Retinal pigment epithelial cell (primary cell): ENCODE measurements around the gene MGA.
"Not testable (repeated sequence)": the region's sequence is repeated elsewhere in the genome, so short reads cannot be mapped to it uniquely, and the experiment has no call there.

ENCODE experiments used
- DNase-seq: peaks from one replicate; pipeline ENCODE4 v3.0.0-alpha.2; 2010; ENCODE audit warnings: low read depth
- H3K4me3 ChIP-seq: 2 replicates; pipeline ENCODE4 v1.5.1; 2011; ENCODE audit warnings: mild to moderate bottlenecking, low read length, control low read depth, moderate library complexity
- TF ChIP-seq, protein P1 (sequence below): conservative IDR thresholded peaks from 2 replicates; pipeline ENCODE4 v1.5.1; 2011; ENCODE audit warnings: low read depth, low read length, control low read depth, inconsistent platforms

The MGA gene

DNA sequence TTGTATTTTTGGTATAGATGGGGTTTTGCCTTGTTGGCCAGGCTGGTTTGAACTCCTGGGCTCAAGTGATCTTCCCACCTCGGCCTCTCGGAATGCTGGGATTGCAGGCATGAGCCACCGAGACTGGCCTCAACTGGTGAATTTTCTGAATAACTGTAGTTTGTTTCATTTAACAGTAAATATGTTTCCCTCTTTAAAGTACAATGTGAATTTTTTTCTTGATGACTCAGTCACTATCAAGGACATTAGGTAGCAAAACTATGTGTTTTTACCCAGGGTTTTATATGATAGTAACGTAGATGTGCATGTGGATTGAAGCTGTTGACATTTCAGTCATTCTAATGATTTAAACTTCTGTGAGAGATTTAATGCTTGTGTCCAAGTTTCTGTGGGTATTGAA, 73.9 kb downstream of the MGA start:
- TF ChIP-seq, protein P1, sequence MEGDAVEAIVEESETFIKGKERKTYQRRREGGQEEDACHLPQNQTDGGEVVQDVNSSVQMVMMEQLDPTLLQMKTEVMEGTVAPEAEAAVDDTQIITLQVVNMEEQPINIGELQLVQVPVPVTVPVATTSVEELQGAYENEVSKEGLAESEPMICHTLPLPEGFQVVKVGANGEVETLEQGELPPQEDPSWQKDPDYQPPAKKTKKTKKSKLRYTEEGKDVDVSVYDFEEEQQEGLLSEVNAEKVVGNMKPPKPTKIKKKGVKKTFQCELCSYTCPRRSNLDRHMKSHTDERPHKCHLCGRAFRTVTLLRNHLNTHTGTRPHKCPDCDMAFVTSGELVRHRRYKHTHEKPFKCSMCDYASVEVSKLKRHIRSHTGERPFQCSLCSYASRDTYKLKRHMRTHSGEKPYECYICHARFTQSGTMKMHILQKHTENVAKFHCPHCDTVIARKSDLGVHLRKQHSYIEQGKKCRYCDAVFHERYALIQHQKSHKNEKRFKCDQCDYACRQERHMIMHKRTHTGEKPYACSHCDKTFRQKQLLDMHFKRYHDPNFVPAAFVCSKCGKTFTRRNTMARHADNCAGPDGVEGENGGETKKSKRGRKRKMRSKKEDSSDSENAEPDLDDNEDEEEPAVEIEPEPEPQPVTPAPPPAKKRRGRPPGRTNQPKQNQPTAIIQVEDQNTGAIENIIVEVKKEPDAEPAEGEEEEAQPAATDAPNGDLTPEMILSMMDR: no peak
- DNase-seq: no peak
- no peak overlapping the region for H3K4me3 ChIP-seq

DNA sequence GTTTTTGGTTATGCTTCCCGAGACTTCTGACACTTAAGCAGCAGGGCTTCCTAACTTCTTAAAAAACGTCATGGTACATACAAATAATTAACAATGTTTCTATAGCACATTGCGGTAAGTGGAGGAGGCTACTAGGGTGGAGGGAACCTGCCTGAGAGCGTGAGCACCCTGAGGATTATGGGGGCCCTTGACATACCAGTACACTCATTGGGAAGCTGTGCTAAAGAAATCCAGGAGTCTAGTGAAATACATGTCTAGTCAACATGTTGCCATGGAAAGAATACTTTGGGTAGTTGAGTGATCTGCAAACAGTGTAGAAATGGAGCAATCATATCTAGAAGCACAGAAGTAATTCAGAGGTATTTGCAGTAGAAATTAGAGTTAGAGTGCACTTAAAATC, 74.8 kb downstream of the MGA start:
- TF ChIP-seq, protein P1: no peak
- H3K4me3 ChIP-seq: no peak overlapping the region

DNA sequence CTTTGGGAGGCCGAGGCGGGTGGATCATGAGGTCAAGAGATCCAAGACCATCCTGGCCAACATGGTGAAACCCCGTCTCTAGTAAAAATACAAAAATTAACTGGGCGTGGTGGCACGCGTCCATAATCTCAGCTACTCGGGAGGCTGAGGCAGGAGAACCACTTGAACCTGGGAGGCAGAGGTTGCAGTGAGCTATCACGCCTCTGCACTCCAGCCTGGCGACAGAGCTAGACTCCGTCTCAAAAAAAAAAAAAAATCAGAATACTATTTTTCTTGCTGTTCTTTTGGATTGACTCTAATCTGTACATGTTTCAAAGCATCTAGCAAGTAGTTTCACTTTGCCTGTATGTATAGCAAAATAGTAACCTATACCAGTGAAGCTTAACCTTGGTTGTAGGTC, 75.3 kb downstream of the MGA start:
- DNase-seq, H3K4me3 ChIP-seq: not testable (repeated sequence)

More for the DNA sequence above, 74.8 kb downstream of the MGA start:
- no peak for DNase-seq

DNA sequence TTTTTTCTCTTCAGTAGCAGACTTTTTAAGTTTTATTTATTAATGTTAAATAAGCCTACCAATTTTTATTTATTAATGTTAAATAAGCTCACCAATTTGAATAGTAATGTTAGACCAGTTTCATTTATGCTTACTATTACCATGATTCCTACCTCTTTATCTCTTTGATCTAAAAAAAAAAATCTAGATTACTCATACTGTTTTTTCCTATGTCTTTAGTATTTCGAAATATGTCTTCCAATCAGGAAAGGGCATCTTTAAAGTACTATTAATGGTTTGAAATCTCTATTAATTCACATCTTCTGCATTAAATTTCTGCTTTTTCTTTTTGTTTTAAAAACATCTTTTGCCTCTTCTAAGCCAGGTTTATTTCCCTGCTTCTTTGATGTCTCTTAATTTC, 86.6 kb downstream of the MGA start:
- H3K4me3 ChIP-seq: no peak overlapping the region
- DNase-seq: no peak
- TF ChIP-seq, protein P1: no peak

DNA sequence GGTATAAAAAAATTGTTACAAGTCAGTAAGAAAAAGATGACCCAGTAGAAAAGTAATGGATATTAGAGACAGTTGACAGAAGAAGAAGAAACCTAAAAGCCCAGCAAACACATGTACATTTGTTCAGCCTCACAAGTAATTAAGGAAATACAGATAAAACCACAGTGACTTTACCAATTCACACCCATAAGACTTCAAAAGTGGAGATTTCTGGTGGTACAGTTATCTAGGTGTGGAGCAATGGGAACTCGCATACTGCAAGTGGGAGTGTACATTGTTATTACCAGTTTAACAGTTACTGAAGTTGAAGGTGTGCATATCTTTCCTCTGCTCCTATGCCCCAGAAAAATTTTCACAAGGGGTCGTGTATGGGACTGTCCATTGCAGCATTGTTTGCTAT, 96.0 kb downstream of the MGA start:
- TF ChIP-seq, protein P1: no peak
- DNase-seq: no peak

DNA sequence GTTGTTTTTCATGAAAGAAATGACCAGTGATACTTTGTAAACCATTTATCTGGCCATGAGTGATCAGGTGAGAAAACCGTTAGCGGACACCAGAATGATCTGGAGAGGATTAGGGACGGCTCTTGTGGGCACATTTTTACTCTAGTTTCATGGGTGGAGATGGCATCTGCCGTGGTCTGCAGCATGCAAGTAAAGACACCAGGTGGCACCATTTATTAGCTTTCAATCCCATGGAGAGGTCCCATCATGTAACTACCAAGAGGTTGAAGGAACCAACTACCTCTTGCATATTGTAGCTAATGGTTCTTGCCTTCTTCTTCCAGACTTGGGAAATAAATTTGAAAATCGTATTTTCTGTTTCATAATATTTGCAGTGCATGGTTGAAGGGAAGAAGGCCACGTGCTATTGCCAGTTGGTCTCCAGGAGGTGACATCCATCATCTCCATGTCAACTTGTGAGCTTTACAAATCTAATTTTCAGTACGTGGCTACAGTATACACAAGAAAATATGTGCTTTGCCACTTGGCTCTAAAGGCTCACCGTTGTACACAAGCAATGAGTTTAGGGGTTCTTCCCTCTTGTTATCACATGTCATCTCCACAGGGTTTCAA, 112.6 kb downstream of the MGA start:
- no peak overlapping the region for H3K4me3 ChIP-seq
- no peak for DNase-seq
- TF ChIP-seq, protein P1: peak; percentile 81

More for the DNA sequence above, 96.0 kb downstream of the MGA start:
- no peak overlapping the region for H3K4me3 ChIP-seq

DNA sequence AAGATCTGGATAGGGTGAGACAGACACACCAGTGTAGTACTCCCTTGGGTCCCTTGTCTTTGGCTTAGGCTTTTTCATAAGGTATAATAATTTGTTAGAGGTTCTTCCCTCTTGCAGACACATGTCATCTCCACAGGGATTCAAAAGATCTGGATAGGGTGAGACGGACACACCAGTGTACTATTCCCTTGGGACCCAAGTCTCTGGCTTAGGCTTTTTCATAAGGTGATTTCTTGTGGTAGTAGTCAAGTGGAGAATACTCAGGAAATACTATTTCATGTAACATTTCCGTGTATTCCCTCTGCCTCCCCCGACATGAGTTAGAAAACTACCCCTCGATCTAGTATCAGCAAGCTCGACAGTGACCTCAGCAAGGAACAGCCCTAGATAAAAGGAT, 113.1 kb downstream of the MGA start:
- no peak for DNase-seq
- H3K4me3 ChIP-seq: peak overlapping the region; percentile 87
- TF ChIP-seq, protein P1: no peak

DNA sequence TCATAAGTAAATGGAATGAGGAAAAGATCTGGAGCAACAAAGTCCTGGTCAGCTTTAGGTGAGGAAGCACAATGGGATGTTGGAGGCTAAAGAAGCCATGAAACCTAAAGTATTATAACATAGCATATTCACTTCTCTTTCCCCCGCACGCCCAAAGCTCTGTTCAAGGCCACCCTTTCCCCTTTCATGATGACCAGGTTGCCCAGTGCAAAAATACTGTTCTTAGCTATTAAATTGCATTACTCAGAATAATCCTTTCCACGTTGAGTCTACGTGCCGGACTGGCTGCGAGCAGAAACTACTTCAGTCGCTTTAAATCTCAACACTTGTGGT, 113.5 kb downstream of the MGA start:
- no peak for DNase-seq
- peak overlapping the region; percentile 87 for H3K4me3 ChIP-seq
- TF ChIP-seq, protein P1: peak; percentile 1
